A549 treated with DMSO at 1 μM for 4 hours (cell line): ENCODE measurements around the gene ADAM23. TPM values are rescaled to one million over a fixed set of nuclear protein-coding genes. Genes with fewer than 3 reads are reported as not detected.

Experiments
- total RNA-seq: library from RNA; stranded (reverse); fragments of 200-300 nt; extraction: Qiagen RNA extraction; gene quantifications from 5 replicates; pipeline ENCODE4 v1.2.3, GENCODE V29; 2022; ENCODE audit warnings: low read depth

Gene ADAM23
- total RNA-seq = 8.8 to 10.2 TPM (median 10.0 TPM) in 5 replicates

GRCh38 chr2:206442833-206443734, at the start of gene ADAM23:
Gene ADAM23 (plus strand): TSS chr2:206443532. CDS start chr2:206443867, 335 bp downstream.

GRCh38 chr2:206642075-206643025, 199.0 kb downstream of the ADAM23 start, which contains the start of gene FAM237A:
Gene FAM237A (plus strand): TSS chr2:206642487. CDS start chr2:206644237, 1,750 bp downstream.

Other genes with a start within 250 kb of the ADAM23 start
- gene ZDBF2, start 168.9 kb upstream of the ADAM23 start, total RNA-seq = 1.1 to 2.9 TPM (median 1.3 TPM) in 5 replicates
- not detected in 5 replicates for gene FAM237A, start 199.0 kb downstream of the ADAM23 start, total RNA-seq